Measurements from ENCODE around the gene CAMK2G. TPM values are rescaled to one million over a fixed set of nuclear protein-coding genes. Genes with fewer than 3 reads are reported as not detected.

Gene CAMK2G
- total RNA-seq, 1 experiment from 2014 or later, result 41.4 TPM

- TF ChIP-seq POLR2AphosphoS5 (IDR thresholded peaks at IDR 0.05; ENCODE audit: low read depth, low read length) (peak; percentile 96), SIN3A (IDR thresholded peaks at IDR 0.05; ENCODE audit: borderline replicate concordance, insufficient read depth, low read depth, low read length) (no peak), TCF7L2 (IDR thresholded peaks at IDR 0.05; ENCODE audit: low read depth, low read length) (no peak), CTCF (IDR thresholded peaks at IDR 0.05) (no peak)
- TF ChIP-seq, protein P1, sequence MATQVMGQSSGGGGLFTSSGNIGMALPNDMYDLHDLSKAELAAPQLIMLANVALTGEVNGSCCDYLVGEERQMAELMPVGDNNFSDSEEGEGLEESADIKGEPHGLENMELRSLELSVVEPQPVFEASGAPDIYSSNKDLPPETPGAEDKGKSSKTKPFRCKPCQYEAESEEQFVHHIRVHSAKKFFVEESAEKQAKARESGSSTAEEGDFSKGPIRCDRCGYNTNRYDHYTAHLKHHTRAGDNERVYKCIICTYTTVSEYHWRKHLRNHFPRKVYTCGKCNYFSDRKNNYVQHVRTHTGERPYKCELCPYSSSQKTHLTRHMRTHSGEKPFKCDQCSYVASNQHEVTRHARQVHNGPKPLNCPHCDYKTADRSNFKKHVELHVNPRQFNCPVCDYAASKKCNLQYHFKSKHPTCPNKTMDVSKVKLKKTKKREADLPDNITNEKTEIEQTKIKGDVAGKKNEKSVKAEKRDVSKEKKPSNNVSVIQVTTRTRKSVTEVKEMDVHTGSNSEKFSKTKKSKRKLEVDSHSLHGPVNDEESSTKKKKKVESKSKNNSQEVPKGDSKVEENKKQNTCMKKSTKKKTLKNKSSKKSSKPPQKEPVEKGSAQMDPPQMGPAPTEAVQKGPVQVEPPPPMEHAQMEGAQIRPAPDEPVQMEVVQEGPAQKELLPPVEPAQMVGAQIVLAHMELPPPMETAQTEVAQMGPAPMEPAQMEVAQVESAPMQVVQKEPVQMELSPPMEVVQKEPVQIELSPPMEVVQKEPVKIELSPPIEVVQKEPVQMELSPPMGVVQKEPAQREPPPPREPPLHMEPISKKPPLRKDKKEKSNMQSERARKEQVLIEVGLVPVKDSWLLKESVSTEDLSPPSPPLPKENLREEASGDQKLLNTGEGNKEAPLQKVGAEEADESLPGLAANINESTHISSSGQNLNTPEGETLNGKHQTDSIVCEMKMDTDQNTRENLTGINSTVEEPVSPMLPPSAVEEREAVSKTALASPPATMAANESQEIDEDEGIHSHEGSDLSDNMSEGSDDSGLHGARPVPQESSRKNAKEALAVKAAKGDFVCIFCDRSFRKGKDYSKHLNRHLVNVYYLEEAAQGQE (IDR thresholded peaks at IDR 0.05; ENCODE audit: insufficient read depth in 1 of 2, low read depth in 2 of 2, low read length in 1 of 2), result peak in 1 of 2 experiments; percentile 8; a peak in 1 of 4 replicates
- ATAC-seq, result peak; percentile 65
- BruUV-seq (replicated peaks), result no TSS peak
- H3K27me3 ChIP-seq (ENCODE audit: control insufficient read depth, insufficient read depth, low read length), result no peaks in the 10 kb centered on the region
- intact Hi-C loops (cut with micrococcal nuclease; ENCODE audit: unreplicated experiment), result no loop called here
- H3K27ac ChIP-seq (ENCODE audit: low read length), result peak within 1 kb of the TSS; percentile 97
- H3K36me3 ChIP-seq (ENCODE audit: control insufficient read depth, insufficient read depth, low read length), result peaks cover 2% of the 10 kb centered on the region; the same call in 1 of the 2 replicates
- H3K4me1 ChIP-seq (ENCODE audit: control insufficient read depth, insufficient read depth, low read length), result peaks cover 73% of the 10 kb centered on the region
- no peaks in the 10 kb centered on the region for H3K9me3 ChIP-seq (ENCODE audit: control insufficient read depth, insufficient read depth, low read depth, low read length)
- in situ Hi-C loops (cut with HindIII; ENCODE audit: low pct_unique_long_range_greater_than_20kb, low sequenced_read_pairs), result no loop called here
- no peak for DNase-seq (ENCODE audit: low read depth, low spot score)
- POLR2A ChIA-PET, result interaction anchor here (0.5 to 0.9 kb wide), 3 partner anchors 21 to 25 kb away, joined by 3 to 7 read pairs (median 3); no protein-coding TSS in a partner anchor
- H3K4me3 ChIP-seq (ENCODE audit: low read depth in 2 of 2, low read length in 2 of 2), result peak within 1 kb of the TSS; percentile 73 to 77
- CTCF ChIA-PET, result interaction anchor here (0.9 to 1.3 kb wide), 3 partner anchors 22 to 29 kb away, joined by 3 to 5 read pairs (median 5); no protein-coding TSS in a partner anchor
Measured at GRCh38 chr10:73910764-73911552, 36.6 kb upstream of the CAMK2G start, which contains the start of gene PLAU. Gene PLAU (plus strand): TSS chr10:73911132. CDS start chr10:73911556, 424 bp downstream.

GRCh38 chr10:73910401-73910763, 36.0 kb upstream of the CAMK2G start:
- TF ChIP-seq TCF7L2 (IDR thresholded peaks at IDR 0.05; ENCODE audit: low read depth, low read length) (no peak), CTCF (IDR thresholded peaks at IDR 0.05) (no peak), POLR2AphosphoS5 (IDR thresholded peaks at IDR 0.05; ENCODE audit: low read depth, low read length) (no peak), SIN3A (IDR thresholded peaks at IDR 0.05; ENCODE audit: borderline replicate concordance, insufficient read depth, low read depth, low read length) (no peak)
- TF ChIP-seq, protein P1 (IDR thresholded peaks at IDR 0.05; ENCODE audit: insufficient read depth in 1 of 2, low read depth in 2 of 2, low read length in 1 of 2), result no peak
- TSS peak; percentile 73 for BruUV-seq (replicated peaks)
- Histone ChIP-seq H3K4me3 (ENCODE audit: low read depth in 2 of 2, low read length in 2 of 2) (peak overlapping the region; percentile 73 to 77), H3K9me3 (ENCODE audit: control insufficient read depth, insufficient read depth, low read depth, low read length) (no peaks in the 10 kb centered on the region), H3K27me3 (ENCODE audit: control insufficient read depth, insufficient read depth, low read length) (no peaks in the 10 kb centered on the region), H3K4me1 (ENCODE audit: control insufficient read depth, insufficient read depth, low read length) (peaks cover 76% of the 10 kb centered on the region), H3K27ac (ENCODE audit: low read length) (peak overlapping the region; percentile 97), H3K36me3 (ENCODE audit: control insufficient read depth, insufficient read depth, low read length) (peaks cover 2% of the 10 kb centered on the region; the same call in 1 of the 2 replicates)
- POLR2A ChIA-PET, result interaction anchor here (0.5 to 0.9 kb wide), 2 partner anchors 20 to 24 kb away, joined by 3 to 7 read pairs; no protein-coding TSS in a partner anchor
- in situ Hi-C loops (cut with HindIII; ENCODE audit: low pct_unique_long_range_greater_than_20kb, low sequenced_read_pairs), result no loop called here
- CTCF ChIA-PET, result interaction anchor here (0.9 kb wide), 1 partner anchor 22 kb away, joined by 5 read pairs; no protein-coding TSS in a partner anchor
- ATAC-seq (peak; percentile 6), DNase-seq (ENCODE audit: low read depth, low spot score) (no peak)
- intact Hi-C loops (cut with micrococcal nuclease; ENCODE audit: unreplicated experiment), result no loop called here

Data from Panc1 (cell line).